IPS DF 4.7 (cell line): Measurements from ENCODE around the gene TERF2IP.

Source experiments
- DNase-seq: peaks from one replicate; pipeline ENCODE4 v3.0.0-alpha.2; 2013; ENCODE audit warnings: low spot score; ENCODE audit errors: extremely low read depth

TERF2IP gene, protein sequence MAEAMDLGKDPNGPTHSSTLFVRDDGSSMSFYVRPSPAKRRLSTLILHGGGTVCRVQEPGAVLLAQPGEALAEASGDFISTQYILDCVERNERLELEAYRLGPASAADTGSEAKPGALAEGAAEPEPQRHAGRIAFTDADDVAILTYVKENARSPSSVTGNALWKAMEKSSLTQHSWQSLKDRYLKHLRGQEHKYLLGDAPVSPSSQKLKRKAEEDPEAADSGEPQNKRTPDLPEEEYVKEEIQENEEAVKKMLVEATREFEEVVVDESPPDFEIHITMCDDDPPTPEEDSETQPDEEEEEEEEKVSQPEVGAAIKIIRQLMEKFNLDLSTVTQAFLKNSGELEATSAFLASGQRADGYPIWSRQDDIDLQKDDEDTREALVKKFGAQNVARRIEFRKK

GRCh38 chr16:75647492-75648264, at the start of gene TERF2IP, which contains the start of gene KARS1:
Gene TERF2IP, plus strand, starts transcription at chr16:75647773. Its CDS starts 110 bp downstream, at chr16:75647883.
Gene KARS1, minus strand, starts transcription at chr16:75647665. Its CDS starts 26 bp downstream, at chr16:75647639.
- peak; percentile 84 for DNase-seq

GRCh38 chr16:75599452-75600277, 47.9 kb upstream of the TERF2IP start:
- no peak for DNase-seq

DNA sequence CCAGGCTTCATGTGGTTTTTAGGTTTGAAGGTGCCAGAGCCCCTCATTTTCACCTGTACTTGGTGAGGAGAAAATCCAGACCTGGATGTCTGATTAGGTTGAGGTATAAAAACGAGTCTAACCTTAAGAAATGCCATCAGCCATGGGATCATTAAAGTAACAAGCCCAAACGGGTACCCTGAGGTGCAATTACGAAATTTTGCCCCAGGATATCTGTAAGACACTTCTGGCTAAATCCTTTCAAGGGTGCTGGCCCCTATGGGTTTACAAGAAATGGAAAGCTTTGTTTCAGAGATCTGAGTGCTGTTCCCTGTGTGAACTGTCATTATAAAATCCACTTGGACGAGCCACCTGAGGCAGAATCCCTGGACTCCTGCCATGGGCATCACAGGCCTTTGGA, 44.3 kb upstream of the TERF2IP start:
- DNase-seq, result no peak

- DNase-seq, result no peak
Observed at GRCh38 chr16:75606507-75606906, 41.1 kb upstream of the TERF2IP start.

GRCh38 chr16:75614066-75614897, 33.3 kb upstream of the TERF2IP start:
- no peak for DNase-seq

DNA sequence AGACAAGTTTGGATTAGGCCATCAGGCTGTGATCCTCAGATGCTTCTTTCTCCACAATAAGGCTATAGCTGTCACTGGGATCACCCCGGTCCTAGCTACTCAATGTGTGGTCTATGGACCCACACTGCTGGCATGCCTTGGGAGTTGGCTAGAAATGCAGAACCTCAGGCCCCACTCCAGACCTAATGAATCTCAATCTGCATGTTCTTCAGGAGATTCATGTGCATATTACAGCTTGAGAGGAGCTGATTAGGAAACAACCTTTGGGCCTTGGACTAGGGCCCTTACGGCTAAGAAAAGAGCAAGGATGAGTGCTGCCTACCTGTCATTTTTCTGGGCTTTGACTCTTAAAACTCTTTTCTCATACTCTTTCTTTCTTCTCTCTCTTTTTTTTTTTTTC, 32.0 kb upstream of the TERF2IP start:
- no peak for DNase-seq

DNA sequence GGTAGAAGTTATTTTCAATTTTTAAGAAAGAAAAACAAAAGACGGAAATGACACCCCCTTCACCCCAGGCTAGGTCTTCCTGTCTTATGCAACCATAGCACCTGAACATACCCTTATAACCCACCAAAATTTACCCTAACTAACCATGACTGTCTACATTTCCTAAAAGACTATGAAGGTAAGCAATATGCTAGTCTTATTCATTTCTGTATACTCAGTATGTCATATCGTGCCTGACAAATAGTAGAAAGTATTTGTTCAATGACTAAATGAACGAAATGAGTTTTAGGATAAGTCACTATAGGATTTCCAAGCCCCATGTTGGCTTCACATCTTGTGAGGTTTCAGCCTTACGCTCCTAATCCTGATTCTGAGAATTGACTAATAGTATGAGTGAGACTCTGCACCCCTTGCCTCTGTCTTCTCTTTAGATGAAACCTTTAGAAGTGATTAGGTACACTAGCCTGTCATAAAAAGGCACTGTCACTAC, 31.0 kb upstream of the TERF2IP start:
- no peak for DNase-seq

DNA sequence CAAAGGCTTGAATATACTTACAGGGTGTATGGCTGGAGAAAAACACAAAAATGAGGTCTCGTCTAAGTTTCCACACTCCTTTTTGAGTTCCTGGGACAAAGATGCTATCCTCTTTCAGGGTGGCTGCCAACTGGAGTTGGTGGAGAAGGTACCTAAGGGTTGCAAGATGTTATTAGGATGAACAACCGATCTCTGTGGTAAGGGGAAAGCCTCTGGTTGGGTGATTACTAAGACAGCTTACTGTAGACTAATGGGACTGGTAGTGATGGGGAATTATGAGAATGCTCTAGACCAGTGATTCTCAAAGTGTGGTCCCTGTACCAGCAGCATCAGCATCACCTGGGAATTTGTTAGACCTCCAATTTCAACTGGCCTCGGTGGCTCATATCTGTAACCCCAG, 30.5 kb upstream of the TERF2IP start:
- no peak for DNase-seq

DNA sequence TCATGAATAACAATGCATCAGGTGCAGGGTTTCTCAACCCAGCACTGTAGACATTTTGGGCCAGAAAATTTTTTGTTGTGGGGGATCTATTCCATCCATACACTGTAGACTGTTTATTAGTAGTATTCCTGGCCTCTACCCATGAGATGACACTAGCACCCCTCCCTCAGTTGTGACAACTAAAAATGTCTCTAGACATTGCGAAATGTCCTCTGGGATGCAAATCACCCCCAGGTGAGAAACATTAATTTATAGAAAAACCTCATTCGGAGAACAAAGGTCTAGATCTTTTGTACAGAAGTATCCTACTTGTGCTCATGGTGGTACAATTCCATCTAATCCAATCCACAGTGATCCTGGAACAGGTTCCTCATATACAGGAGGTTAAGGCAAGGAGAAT, 28.8 kb upstream of the TERF2IP start:
- DNase-seq, result no peak

GRCh38 chr16:75620326-75621169, 27.0 kb upstream of the TERF2IP start:
- DNase-seq, result no peak

GRCh38 chr16:75621170-75621477, 26.4 kb upstream of the TERF2IP start:
- peak; percentile 5 for DNase-seq

- DNase-seq, result peak; percentile 91
Observed at GRCh38 chr16:75622761-75623605, 24.6 kb upstream of the TERF2IP start, which contains the start of gene ADAT1. Gene ADAT1, minus strand, starts transcription at chr16:75623281. Its CDS starts 2,482 bp downstream, at chr16:75620799.

GRCh38 chr16:75624921-75625334, 22.6 kb upstream of the TERF2IP start:
- DNase-seq, result no peak

DNA sequence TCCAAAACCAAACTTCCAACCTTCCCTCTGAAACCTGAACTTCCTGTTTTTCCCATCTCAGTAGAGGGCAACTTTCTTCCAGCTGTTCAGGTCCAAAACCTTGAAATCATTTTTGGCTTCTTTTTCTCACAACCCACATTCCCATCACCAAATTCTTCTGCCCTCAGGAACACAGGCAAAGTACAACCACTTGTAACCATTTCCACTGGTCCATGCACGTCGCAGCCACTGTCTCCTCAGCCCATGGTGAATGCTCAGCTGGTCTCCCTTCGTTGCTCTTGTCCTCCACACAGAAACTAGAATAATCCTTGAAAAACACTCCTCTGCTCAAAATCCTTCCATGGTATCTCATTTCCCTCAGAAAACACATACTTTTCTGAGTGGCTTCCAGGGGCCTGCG, 20.8 kb upstream of the TERF2IP start:
- no peak for DNase-seq

DNA sequence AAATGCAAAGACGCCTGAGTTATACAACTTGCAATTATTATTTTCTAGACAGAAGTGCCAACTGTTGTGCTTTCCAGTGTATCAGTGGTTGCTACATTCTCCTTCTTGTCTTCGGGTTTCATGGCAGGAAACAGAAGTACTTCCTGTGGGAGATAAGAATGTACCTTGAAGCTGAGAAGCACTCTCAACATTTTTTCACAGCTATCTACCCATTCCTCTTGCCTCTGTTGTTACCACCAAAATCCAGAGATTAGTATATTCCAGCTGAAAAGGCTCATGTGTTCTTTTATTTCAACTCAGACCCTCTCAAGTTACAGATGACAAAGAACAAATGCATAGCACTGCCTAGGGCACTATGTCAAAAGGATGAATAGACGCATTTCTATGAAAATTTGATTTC, 19.7 kb upstream of the TERF2IP start:
- no peak for DNase-seq

DNA sequence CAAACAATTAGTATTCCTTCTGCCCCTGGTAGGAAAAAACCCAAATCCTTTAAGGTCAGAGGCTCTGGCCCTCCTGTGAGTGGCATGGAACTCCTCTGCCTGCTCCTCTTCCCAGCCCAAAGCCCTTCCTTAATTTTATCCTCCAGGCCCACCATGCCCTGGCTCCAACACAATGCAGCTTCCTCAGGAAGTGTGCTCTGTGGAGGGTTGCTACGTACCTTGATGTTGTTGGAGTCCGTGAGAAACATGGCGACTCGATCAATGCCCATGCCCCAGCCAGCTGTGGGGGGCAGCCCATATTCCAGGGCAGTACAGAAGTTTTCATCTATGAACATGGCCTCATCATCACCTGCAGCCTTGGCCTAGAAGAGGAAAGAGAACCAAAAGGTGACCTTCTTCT, 19.2 kb upstream of the TERF2IP start:
- DNase-seq, result no peak

DNA sequence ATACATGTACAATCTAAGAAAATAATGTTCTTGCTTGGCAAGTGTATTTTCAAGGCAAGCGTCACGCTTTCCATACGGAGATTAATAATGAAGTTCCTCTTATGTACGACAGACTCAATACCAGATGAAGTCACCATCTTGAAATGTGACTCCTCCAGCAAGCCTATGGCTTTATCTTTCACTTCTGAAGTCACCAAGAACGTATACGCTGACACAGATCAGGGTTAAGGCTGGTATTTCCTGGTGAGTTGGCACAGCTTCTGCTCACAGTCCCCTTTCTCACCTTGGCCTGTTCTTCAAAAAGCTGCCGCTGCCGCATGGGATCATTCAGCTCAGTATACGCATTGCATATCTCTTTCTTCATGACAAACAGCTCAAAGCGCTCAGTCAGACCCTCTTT, 18.4 kb upstream of the TERF2IP start:
- DNase-seq, result no peak

DNA sequence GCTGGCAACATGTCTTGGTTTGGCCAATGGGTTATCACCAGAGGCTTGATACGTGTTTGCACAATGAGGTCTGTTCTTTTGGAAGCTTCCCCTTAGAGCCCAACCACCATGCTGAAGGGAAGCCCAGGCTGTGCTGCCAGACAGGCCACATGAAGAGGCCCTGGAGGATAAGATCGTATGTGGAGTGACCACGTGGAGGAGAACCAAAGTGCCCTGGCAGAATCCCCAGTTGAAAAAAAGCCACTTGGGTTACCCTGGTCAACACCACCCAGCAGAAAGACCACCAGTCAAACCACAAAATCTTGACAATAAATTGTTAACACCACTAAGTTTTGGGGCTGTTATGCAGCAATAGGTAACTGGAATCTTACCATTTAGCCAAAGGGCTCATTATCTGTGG, 17.5 kb upstream of the TERF2IP start:
- no peak for DNase-seq

GRCh38 chr16:75632857-75633256, 14.7 kb upstream of the TERF2IP start:
- DNase-seq, result no peak
